ENCODE data around the gene NENF.

The NENF gene

DNA sequence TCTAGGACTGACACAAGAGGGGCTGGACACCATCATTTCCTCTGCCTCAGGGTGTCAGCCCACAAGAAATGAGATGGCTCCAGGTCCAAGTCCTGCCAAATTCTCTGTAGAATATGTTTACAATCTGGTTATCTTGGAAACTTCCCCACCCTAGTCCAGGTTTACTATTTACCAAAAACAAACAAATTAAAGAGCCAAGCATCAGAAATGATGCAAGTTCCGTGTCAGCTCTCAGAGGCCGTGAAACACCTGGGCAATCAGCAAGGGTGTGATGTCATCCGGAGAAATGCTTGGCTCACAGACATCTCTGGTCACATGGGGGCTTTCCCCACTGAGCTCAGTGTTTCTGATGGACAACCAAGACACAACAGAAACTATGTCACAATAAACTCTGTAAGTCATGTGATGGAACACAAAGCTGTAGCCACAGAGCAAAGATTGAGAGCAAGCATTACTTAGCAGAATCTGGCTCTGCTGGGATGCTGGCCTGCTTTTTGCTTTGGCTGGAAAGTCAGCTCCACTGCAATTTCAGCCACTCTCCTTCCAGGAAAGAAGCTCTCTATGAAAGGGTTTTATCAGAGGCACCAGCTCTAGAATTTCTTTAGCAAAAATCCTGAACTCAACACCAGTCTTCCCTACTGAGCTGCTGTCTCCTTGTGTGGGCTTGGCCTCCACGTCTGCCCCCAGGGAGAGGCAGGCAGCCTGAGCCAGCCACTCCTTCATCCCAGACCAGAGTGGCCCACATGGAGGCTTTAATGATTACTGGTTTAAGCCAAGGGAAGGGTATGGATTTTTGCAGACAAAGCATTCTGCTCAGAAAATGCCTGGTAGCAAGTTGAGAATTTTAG is 55.9 kb downstream of the NENF start:
- TF ChIP-seq, protein P1, sequence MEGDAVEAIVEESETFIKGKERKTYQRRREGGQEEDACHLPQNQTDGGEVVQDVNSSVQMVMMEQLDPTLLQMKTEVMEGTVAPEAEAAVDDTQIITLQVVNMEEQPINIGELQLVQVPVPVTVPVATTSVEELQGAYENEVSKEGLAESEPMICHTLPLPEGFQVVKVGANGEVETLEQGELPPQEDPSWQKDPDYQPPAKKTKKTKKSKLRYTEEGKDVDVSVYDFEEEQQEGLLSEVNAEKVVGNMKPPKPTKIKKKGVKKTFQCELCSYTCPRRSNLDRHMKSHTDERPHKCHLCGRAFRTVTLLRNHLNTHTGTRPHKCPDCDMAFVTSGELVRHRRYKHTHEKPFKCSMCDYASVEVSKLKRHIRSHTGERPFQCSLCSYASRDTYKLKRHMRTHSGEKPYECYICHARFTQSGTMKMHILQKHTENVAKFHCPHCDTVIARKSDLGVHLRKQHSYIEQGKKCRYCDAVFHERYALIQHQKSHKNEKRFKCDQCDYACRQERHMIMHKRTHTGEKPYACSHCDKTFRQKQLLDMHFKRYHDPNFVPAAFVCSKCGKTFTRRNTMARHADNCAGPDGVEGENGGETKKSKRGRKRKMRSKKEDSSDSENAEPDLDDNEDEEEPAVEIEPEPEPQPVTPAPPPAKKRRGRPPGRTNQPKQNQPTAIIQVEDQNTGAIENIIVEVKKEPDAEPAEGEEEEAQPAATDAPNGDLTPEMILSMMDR (IDR thresholded peaks at IDR 0.05; ENCODE audit: low read depth, low read length) = no peak
- no peak overlapping the region for H3K4me3 ChIP-seq (ENCODE audit: low read depth, low read length)

DNA sequence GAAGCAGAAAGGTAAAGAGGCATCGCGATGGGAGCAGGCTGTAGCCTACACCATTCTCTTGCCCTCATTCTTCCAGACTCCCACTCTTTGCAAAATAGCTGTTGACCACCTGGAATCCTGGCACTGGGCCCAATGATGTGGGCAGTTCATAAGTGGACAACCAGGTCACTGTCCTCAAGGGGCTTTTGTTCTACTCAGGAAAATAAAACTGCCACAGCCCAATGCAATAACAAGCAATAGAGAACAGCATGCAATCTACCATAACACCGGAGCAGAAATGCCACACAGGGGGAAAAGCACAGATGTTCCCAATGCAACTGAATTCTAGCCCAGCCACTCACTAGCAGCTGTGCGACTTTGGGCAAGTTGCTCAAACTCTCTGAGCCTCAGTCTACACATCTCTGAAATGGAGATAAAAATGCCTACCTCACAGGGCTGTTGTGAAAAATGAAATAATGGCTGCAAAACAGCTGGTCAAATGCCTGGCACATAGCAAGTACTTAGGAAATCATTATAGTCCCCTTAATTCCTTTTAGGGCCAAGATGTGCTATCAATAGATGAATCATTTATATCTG is 56.7 kb downstream of the NENF start:
- no peak overlapping the region for H3K4me3 ChIP-seq (ENCODE audit: low read depth, low read length)
- TF ChIP-seq, protein P1 (IDR thresholded peaks at IDR 0.05; ENCODE audit: low read depth, low read length) = no peak

DNA sequence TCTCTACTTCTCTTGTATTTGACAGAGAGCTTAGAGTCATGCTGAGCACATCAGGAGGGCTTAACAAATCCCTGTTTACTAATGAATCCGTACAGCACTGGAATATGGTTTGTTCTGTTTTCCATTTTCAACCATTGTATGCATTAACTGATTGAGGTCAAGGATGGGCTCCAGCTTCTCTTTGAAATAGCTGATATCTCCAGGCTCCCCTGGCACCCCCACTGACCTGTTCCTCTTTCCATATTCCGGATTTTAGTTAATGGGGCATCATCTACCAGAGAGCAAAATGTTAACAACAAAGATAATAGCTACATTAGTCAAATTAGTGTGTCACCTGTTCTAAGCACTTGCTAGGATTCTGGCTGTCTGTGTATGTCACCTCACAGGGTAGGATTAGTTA is 57.6 kb downstream of the NENF start:
- no peak overlapping the region for H3K4me3 ChIP-seq (ENCODE audit: low read depth, low read length)
- TF ChIP-seq, protein P1 (IDR thresholded peaks at IDR 0.05; ENCODE audit: low read depth, low read length) = no peak

DNA sequence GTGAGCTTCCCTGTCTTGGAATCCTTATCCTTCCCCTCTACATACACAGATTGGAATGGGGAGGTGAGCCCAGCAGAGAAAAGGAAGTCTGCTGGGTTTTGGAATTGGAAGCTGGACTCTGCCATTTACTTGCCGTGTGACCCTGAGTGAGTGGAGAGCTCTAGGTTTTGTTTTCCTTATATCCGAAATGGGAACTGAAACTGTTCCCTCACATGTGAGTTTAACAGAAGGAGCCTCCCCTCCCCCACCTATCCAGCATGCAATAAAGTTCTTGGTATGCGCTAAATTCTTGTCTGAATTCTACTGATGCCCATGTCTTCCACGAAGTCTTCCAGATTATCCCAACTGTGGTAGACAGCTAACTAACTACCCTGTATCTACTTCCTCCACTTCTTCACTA is 58.7 kb downstream of the NENF start:
- TF ChIP-seq, protein P1 (IDR thresholded peaks at IDR 0.05; ENCODE audit: low read depth, low read length) = no peak
- H3K4me3 ChIP-seq (ENCODE audit: low read depth, low read length) = no peak overlapping the region

Data from WI38 (cell line).